Small intestine (tissue), 7 donors: ENCODE results near the gene ELL2. TPM values are rescaled to one million over a fixed set of nuclear protein-coding genes. Genes with fewer than 3 reads are reported as not detected.

ENCODE experiments used
- DNase-seq, 2 donors: peaks; one replicate each; pipeline versions ENCODE4 v3.0.0 to v3.0.0-alpha.2; 2013
- FAIRE-seq: peaks from 2 replicates; lab custom pipeline; 2012; peaks lifted over from hg19 to GRCh38; lab: Jason Lieb, UNC
- H3K27ac ChIP-seq, 3 donors: one replicate each; pipeline ENCODE4 v1.5.1; 2013; ENCODE audit warnings: low read length in 2 of 3, mild to moderate bottlenecking in 2 of 3, control low read depth in 1 of 3, inconsistent platforms in 1 of 3, low read depth in 1 of 3, moderate library complexity in 1 of 3
- H3K27me3 ChIP-seq, 3 donors: one replicate each; pipeline ENCODE4 v1.6.1; 2013; ENCODE audit warnings: low read length in 3 of 3, inconsistent platforms in 1 of 3; ENCODE audit not compliant: control insufficient read depth in 3 of 3, insufficient read depth in 3 of 3
- H3K36me3 ChIP-seq, 3 donors: one replicate each; pipeline ENCODE4 v1.6.1; 2013; ENCODE audit warnings: low read length in 3 of 3, inconsistent platforms in 1 of 3, low read depth in 1 of 3, mild to moderate bottlenecking in 1 of 3, moderate library complexity in 1 of 3; ENCODE audit not compliant: control insufficient read depth in 3 of 3, insufficient read depth in 2 of 3
- H3K4me1 ChIP-seq, 3 donors: one replicate each; pipeline ENCODE4 v1.6.1; 2013; ENCODE audit warnings: low read length in 2 of 3, inconsistent platforms in 1 of 3, low read depth in 1 of 3, mild to moderate bottlenecking in 1 of 3, moderate library complexity in 1 of 3; ENCODE audit not compliant: control insufficient read depth in 3 of 3, insufficient read depth in 2 of 3
- H3K4me3 ChIP-seq, 3 donors: one replicate each; pipeline ENCODE4 v1.5.1; 2013; ENCODE audit warnings: low read length in 3 of 3, control low read depth in 1 of 3, inconsistent platforms in 1 of 3, low read depth in 1 of 3, mild to moderate bottlenecking in 1 of 3, moderate library complexity in 1 of 3
- H3K9me3 ChIP-seq, 2 donors: one replicate each; pipeline ENCODE4 v1.6.1; 2013; ENCODE audit warnings: low read depth in 1 of 2, low read length in 1 of 2; ENCODE audit not compliant: control insufficient read depth in 2 of 2, insufficient read depth in 1 of 2
- WGBS, 3 donors: extraction: QIAGEN DNeasy Blood & Tissue Kit; methylation state at CpG; one replicate each; pipeline ENCODE4 v1.1.7; 2013; 5-methylcytosine and 5-hydroxymethylcytosine counted together
- polyA plus RNA-seq, 4 donors: library from polyadenylated mRNA; stranded (reverse) in 3 of 4; unstranded in 1 of 4; fragments of 200-250 nt in 3 of 4; fragments of 120-200 nt in 1 of 4; gene quantifications; one replicate each; pipeline versions ENCODE4 v1.2.1 to v1.2.3, GENCODE V29; 2013
- donor health status: healthy with polysubstance abuse.
- donor health status: control.
- donor health status: control.
- donor health status: Bipolar disorder and iron deficiency.
- donor health status: healthy.

ELL2 gene
- polyA plus RNA-seq, 4 donors, result 9.7 to 35.7 (median 12.2) TPM

DNA sequence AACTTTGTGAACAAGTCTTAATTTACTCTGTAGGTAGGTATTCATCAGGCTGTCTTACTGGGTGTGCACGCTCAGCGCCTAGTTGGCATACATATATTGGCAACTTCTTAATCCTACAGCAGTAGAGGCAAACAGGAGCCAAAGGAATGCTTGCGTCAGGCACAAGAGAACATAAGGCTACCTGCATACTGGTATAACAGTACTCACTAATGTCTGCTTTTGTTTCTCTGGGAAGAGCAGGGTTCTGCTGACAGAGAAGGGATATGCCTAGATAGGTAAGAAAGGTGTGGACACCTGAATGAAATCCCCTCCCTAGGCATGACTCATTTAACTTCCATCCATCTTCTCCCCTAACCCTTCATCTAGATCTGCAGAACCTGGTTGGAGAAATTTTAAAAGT, 40.1 kb downstream of the ELL2 start:
- H3K4me1 ChIP-seq, result peaks cover 2 to 12% (median 6%) of the 10 kb centered on the region in 3 donors
- H3K36me3 ChIP-seq, result peaks cover 0 to 2% (median 2%) of the 10 kb centered on the region in 3 donors
- H3K9me3 ChIP-seq, result no peaks in the 10 kb centered on the region
- no peak for FAIRE-seq
- no peak for DNase-seq
- H3K4me3 ChIP-seq, result no peak overlapping the region
- WGBS, 3 donors, result 97 to 99% (median 97%) methylated on average over 3 of the region's 3 CpGs
- H3K27me3 ChIP-seq, result no peaks in the 10 kb centered on the region
- H3K27ac ChIP-seq, result no peak overlapping the region

DNA sequence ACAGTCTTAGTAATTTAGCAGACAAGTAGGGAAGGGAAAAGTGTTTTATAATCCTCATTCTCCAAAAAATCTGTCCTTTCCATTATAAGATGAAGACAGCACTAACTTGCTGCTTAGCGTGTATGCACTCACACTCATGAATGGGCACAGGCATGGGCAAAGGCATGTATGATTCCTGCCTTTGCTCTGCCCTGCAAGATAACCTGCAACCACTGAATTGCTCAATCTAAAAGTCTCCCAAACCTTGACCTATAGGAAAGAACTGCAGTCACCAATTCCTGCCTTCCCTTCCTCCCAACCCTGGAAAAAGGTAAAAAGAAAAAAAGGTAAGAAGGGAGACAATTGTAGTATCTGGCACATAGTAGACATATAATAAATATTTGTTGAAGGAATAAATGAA, 40.8 kb downstream of the ELL2 start:
- WGBS, 3 donors, result 98 to 100% (median 100%) methylated on average over 1 of the region's 1 CpG
- no peak for DNase-seq
- H3K9me3 ChIP-seq, result no peaks in the 10 kb centered on the region
- peaks cover 0 to 2% (median 2%) of the 10 kb centered on the region in 3 donors for H3K36me3 ChIP-seq
- no peaks in the 10 kb centered on the region for H3K27me3 ChIP-seq
- H3K27ac ChIP-seq, result no peak overlapping the region
- H3K4me1 ChIP-seq, result peaks cover 2 to 12% (median 10%) of the 10 kb centered on the region in 3 donors
- no peak overlapping the region for H3K4me3 ChIP-seq
- FAIRE-seq, result no peak

DNA sequence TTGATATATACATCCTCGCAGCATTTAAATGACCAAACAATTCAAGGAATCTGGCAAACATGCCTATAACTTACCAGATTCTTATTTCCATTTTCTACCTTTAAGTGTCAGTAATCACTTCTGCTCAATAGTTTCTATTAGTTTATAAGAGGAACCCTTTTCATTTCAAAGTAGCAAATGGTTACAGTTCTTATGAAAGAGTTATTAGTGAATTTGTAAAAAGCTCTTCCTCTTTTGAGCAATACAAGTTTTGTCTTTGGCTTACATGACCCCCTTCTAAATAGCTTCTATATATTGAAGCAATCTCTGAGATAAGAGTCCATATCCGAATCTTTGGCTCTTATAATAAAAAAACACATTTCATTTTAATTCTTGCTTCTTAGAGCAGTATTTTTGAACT, 42.0 kb downstream of the ELL2 start:
- Histone ChIP-seq H3K4me1 (peaks cover 2 to 9% (median 8%) of the 10 kb centered on the region in 3 donors), H3K9me3 (no peaks in the 10 kb centered on the region), H3K27ac (no peak overlapping the region), H3K27me3 (no peaks in the 10 kb centered on the region), H3K36me3 (peaks cover 0 to 7% (median 2%) of the 10 kb centered on the region in 3 donors), H3K4me3 (no peak overlapping the region)
- no peak for FAIRE-seq
- WGBS, 3 donors, result 66 to 87% (median 67%) methylated on average over 2 of the region's 2 CpGs
- DNase-seq, result no peak

DNA sequence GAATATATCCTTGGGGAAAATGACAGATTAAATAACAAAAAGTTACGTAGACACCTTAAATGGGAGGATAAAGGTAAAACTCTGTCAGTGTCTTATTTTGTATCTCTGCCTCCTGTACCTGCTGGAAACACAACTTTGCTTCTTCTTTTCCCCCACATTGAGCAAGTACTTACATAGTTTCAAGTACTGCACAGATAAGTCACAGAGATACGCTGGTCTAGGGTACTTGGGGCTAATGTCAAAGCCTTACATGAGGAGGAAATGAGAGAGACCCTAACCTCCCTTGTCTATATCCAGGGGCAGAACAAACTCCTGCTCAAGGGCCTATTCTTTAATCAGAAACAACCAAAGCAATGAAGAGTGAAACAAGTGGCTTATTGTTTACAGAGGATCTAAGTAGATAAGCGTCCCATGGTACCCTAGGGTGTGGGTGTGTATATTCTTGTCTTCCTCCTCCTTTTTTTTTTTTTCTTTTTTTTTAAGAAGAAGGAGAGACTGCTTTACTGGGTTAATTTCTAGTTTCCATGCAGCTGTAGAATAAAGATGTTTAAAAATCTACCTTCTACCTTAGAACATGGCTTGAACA, 43.1 kb downstream of the ELL2 start:
- no peak overlapping the region for H3K4me3 ChIP-seq
- peaks cover 0 to 6% (median 2%) of the 10 kb centered on the region in 3 donors for H3K4me1 ChIP-seq
- H3K36me3 ChIP-seq, result peaks cover 0 to 11% (median 2%) of the 10 kb centered on the region in 3 donors
- peak overlapping the region in 1 of 3 donors; percentile 12 for H3K27ac ChIP-seq
- WGBS, 3 donors, result 46 to 76% (median 67%) methylated on average over 3 of the region's 3 CpGs
- H3K9me3 ChIP-seq, result no peaks in the 10 kb centered on the region
- no peak for FAIRE-seq
- H3K27me3 ChIP-seq, result no peaks in the 10 kb centered on the region
- DNase-seq, result no peak

DNA sequence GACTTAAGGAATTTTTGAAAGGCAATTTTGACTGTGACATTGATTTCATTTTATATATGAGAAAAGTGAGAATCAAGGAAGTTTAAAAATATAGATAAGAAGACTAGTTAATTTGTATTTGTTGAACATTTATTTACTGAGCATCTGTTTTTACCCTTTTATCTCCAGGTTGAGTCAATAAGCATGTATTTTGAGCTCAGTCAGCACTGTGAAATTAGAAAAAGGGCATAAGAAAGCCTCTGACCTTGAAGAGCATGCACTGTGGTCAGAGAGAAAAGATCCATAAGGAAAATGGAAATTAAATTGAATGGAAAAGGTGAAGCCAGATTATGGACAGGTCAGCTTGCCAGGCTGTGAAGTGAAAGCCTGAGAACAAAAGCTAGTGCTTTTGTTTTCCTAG, 44.4 kb downstream of the ELL2 start:
- Histone ChIP-seq H3K9me3 (no peaks in the 10 kb centered on the region), H3K27ac (peak overlapping the region in 1 of 3 donors; percentile 20), H3K4me3 (no peak overlapping the region), H3K36me3 (peaks cover 0 to 8% (median 0%) of the 10 kb centered on the region in 3 donors), H3K4me1 (peaks cover 0 to 6% (median 0%) of the 10 kb centered on the region in 3 donors), H3K27me3 (no peaks in the 10 kb centered on the region)
- no peak for DNase-seq
- no peak for FAIRE-seq

DNA sequence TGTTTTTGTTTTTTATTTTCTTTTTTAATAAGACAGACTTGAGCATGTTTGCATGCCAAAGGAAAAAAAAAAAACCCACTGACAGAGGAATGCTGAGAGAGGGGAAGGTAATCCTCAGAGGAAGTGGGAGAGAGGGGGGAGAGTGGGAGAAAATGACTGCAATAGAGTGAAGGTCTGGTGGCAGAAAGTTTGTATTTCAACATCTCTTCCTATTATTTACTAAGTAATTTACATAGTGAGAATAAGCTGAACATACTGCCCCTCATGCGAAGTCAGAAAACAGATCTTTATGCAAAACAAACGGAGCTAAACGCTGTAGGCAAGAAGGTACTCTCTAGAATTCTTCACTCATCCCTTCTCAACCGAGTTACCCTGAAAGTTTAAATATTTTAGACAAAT, 45.0 kb downstream of the ELL2 start:
- Histone ChIP-seq H3K36me3 (peaks cover 0 to 10% (median 0%) of the 10 kb centered on the region in 3 donors), H3K4me1 (peaks cover 0 to 6% (median 1%) of the 10 kb centered on the region in 3 donors), H3K4me3 (no peak overlapping the region), H3K9me3 (no peaks in the 10 kb centered on the region), H3K27ac (no peak overlapping the region), H3K27me3 (no peaks in the 10 kb centered on the region)
- DNase-seq (no peak), FAIRE-seq (no peak)
- WGBS, 3 donors, result 90 to 98% (median 97%) methylated on average over 4 of the region's 4 CpGs

DNA sequence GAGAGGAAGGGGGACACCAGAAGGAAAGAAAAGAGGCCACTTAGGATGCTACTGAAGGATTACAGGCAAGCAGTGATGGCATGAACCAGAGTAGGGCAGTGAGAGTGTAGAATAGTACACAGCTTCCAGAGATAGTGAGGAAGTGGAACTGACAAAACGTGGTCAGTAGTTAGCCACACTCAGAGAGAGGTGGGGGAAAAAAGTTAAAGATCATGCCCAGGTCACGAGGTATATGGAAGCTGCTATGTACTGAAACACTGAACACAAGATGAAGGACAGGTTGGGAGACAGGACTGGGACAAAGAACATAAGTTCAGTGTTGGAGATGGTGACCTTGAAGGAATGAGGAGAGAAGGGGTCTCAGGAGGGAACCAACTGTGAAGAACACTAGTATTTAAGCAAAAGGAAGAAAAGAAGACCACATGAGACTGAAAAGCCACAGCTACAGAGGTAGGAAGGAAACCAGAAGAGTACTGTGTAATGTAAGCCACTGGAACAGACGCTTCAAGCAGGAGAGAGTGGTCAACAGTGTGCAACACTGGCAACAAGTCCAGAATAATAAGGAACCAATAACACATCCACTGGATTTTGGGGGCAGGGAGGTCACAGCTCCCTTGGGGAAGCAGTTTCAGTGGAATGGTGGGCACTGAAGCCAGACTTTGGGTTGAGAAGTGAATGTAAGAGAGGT, 45.5 kb downstream of the ELL2 start:
- DNase-seq (no peak), FAIRE-seq (no peak)
- peaks cover 0 to 6% (median 2%) of the 10 kb centered on the region in 3 donors for H3K4me1 ChIP-seq
- H3K27ac ChIP-seq, result peak overlapping the region in 1 of 3 donors; percentile 26
- no peak overlapping the region for H3K4me3 ChIP-seq
- H3K9me3 ChIP-seq, result no peaks in the 10 kb centered on the region
- no peaks in the 10 kb centered on the region for H3K27me3 ChIP-seq
- WGBS, 3 donors, result 66 to 81% (median 78%) methylated on average over 3 of the region's 3 CpGs
- peaks cover 0 to 15% (median 0%) of the 10 kb centered on the region in 3 donors for H3K36me3 ChIP-seq

DNA sequence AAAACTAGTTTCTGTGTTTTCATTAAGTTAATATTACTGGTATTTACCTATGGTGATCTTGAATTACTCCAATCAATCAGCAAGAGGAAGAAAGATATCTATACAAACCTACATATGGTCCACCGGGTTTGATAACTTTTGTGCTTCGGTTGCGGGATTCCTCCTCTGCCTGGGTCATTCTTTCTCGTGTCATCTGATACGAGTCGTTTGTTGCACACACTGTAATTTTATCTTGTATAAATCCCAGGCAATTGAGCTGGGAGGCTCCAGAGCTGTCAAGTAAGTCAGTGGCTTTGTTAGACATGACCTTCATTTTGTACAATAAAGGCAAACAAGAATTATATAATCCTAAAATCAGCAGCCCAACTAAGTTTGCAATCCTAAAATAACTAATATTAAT, 48.0 kb downstream of the ELL2 start:
- no peak for FAIRE-seq
- Histone ChIP-seq H3K4me1 (peaks cover 0 to 9% (median 2%) of the 10 kb centered on the region in 3 donors), H3K27ac (no peak overlapping the region), H3K36me3 (peaks cover 0 to 18% (median 0%) of the 10 kb centered on the region in 3 donors), H3K27me3 (no peaks in the 10 kb centered on the region), H3K9me3 (no peaks in the 10 kb centered on the region), H3K4me3 (no peak overlapping the region)
- 78 to 88% (median 88%) methylated on average over 6 of the region's 6 CpGs for WGBS, 3 donors
- DNase-seq, result no peak
